Ishikawa (cell line): Measurements from ENCODE around the gene PLCB4.

ENCODE experiments used
- CREB1 ChIP-seq: IDR thresholded peaks from 2 replicates; pipeline ENCODE4 v1.6.1; 2012; ENCODE audit warnings: low read depth
- EGR1 ChIP-seq: IDR thresholded peaks from 2 replicates; pipeline ENCODE4 v1.6.1; 2012
- FOXM1 ChIP-seq: IDR thresholded peaks from 2 replicates; pipeline ENCODE4 v1.6.1; 2012; ENCODE audit warnings: low read depth, borderline replicate concordance
- NFIC ChIP-seq: IDR thresholded peaks from 2 replicates; pipeline ENCODE4 v1.6.1; 2012
- TAF1 ChIP-seq: IDR thresholded peaks from 2 replicates; pipeline ENCODE4 v1.6.1; 2012; ENCODE audit warnings: low read depth, mild to moderate bottlenecking
- TEAD4 ChIP-seq: IDR thresholded peaks from 2 replicates; pipeline ENCODE4 v1.6.1; 2012
- YY1 ChIP-seq: IDR thresholded peaks from 2 replicates; pipeline ENCODE4 v1.6.1; 2012; ENCODE audit warnings: low read depth
- ZBTB7A ChIP-seq: IDR thresholded peaks from 2 replicates; pipeline ENCODE4 v1.6.1; 2012; ENCODE audit warnings: low read depth
- TF ChIP-seq, protein P1 (sequence below): IDR thresholded peaks from 2 replicates; pipeline ENCODE4 v1.6.1; 2012
- TF ChIP-seq, protein P2 (sequence below): IDR thresholded peaks from 2 replicates; pipeline ENCODE4 v1.6.1; 2012; ENCODE audit warnings: low read depth, mild to moderate bottlenecking

DNA sequence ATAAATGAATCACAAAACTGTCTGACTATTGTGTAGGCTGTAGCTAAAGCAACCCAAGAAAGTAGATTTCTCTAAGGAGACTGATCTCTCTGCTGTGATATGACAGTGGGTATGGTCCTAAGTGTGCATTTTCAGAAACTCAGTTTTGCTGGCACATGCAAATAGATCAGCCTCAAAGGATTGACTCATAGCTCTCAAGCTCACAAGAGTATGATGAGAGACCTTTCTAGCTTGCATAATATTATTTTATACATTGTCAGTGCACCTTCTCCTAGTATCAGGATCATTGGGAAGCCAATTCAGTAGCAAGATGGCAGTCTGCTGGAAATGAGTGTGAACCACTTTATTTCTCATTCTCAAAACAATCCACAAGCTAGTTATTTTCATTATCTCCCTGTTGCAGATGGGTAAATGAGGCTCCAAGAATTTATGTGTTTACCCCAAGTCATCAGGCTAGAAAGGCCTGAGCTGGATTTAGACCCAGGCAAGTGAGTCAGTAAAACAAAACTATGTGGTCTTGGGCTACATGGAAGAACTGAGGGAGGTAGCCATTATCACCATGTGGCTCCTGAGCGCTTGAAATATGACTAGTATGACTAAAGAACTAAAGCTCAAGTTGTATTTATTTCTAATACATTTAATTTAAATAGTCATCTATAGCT is 27.9 kb upstream of the PLCB4 start:
- TF ChIP-seq ZBTB7A (no peak), YY1 (no peak), TAF1 (no peak), NFIC (no peak), CREB1 (no peak), EGR1 (no peak), FOXM1 (no peak), TEAD4 (no peak)
- TF ChIP-seq, protein P1, sequence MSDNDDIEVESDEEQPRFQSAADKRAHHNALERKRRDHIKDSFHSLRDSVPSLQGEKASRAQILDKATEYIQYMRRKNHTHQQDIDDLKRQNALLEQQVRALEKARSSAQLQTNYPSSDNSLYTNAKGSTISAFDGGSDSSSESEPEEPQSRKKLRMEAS: no peak
- TF ChIP-seq, protein P2, sequence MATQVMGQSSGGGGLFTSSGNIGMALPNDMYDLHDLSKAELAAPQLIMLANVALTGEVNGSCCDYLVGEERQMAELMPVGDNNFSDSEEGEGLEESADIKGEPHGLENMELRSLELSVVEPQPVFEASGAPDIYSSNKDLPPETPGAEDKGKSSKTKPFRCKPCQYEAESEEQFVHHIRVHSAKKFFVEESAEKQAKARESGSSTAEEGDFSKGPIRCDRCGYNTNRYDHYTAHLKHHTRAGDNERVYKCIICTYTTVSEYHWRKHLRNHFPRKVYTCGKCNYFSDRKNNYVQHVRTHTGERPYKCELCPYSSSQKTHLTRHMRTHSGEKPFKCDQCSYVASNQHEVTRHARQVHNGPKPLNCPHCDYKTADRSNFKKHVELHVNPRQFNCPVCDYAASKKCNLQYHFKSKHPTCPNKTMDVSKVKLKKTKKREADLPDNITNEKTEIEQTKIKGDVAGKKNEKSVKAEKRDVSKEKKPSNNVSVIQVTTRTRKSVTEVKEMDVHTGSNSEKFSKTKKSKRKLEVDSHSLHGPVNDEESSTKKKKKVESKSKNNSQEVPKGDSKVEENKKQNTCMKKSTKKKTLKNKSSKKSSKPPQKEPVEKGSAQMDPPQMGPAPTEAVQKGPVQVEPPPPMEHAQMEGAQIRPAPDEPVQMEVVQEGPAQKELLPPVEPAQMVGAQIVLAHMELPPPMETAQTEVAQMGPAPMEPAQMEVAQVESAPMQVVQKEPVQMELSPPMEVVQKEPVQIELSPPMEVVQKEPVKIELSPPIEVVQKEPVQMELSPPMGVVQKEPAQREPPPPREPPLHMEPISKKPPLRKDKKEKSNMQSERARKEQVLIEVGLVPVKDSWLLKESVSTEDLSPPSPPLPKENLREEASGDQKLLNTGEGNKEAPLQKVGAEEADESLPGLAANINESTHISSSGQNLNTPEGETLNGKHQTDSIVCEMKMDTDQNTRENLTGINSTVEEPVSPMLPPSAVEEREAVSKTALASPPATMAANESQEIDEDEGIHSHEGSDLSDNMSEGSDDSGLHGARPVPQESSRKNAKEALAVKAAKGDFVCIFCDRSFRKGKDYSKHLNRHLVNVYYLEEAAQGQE: no peak
